Pons (tissue), 1 donor: Measurements from ENCODE around the gene TPGS2.
A peak's percentile ranks its signal among the peaks of the same experiment; 100 is the strongest.
"Not testable (repeated sequence)": the region's sequence is repeated elsewhere in the genome, so short reads cannot be mapped to it uniquely, and the experiment has no call there.

Experiments
- DNase-seq: peaks from one replicate; pipeline ENCODE4 v3.0.0-alpha.2; 2016; ENCODE audit warnings: low spot score

Gene TPGS2

GRCh38 chr18:36821681-36822080 is 7.1 kb downstream of the TPGS2 start:
- DNase-seq = no peak

- DNase-seq = no peak
These were observed 9.2 kb downstream of the TPGS2 start for GRCh38 chr18:36819621-36820020.

- DNase-seq = no peak
These were observed 10.2 kb downstream of the TPGS2 start for GRCh38 chr18:36818652-36819051.

GRCh38 chr18:36817039-36817438 is 11.8 kb downstream of the TPGS2 start:
- DNase-seq = no peak

- DNase-seq = not testable (repeated sequence)
These were observed 12.7 kb downstream of the TPGS2 start for GRCh38 chr18:36816096-36816495.

- DNase-seq = no peak
These were observed 13.8 kb downstream of the TPGS2 start for GRCh38 chr18:36814994-36815393.

GRCh38 chr18:36813824-36814223 is 15.0 kb downstream of the TPGS2 start:
- DNase-seq = no peak

GRCh38 chr18:36813101-36813775 is 15.6 kb downstream of the TPGS2 start:
- no peak for DNase-seq

- DNase-seq = no peak
These were observed 16.1 kb downstream of the TPGS2 start for GRCh38 chr18:36812678-36813077.

- no peak for DNase-seq
These were observed 16.8 kb downstream of the TPGS2 start for GRCh38 chr18:36811955-36812354.

GRCh38 chr18:36811430-36811829 is 17.4 kb downstream of the TPGS2 start:
- no peak for DNase-seq

GRCh38 chr18:36809590-36810381 is 19.0 kb downstream of the TPGS2 start:
- peak; percentile 81 for DNase-seq

- DNase-seq = no peak
These were observed 20.1 kb downstream of the TPGS2 start for GRCh38 chr18:36808681-36809080.

GRCh38 chr18:36805105-36805504 is 23.7 kb downstream of the TPGS2 start:
- no peak for DNase-seq

- no peak for DNase-seq
These were observed 29.9 kb downstream of the TPGS2 start for GRCh38 chr18:36798738-36799473.

GRCh38 chr18:36792634-36793283 is 36.0 kb downstream of the TPGS2 start:
- no peak for DNase-seq

GRCh38 chr18:36786686-36787085 is 42.1 kb downstream of the TPGS2 start:
- DNase-seq = no peak

- no peak for DNase-seq
These were observed 45.0 kb downstream of the TPGS2 start for GRCh38 chr18:36783792-36784191.

- no peak for DNase-seq
These were observed 46.1 kb downstream of the TPGS2 start for GRCh38 chr18:36782710-36783109.

GRCh38 chr18:36780748-36781147 is 48.1 kb downstream of the TPGS2 start:
- DNase-seq = no peak

GRCh38 chr18:36777566-36777965 is 51.2 kb downstream of the TPGS2 start:
- DNase-seq = no peak

GRCh38 chr18:36776650-36777049 is 52.2 kb downstream of the TPGS2 start:
- DNase-seq = no peak
